Suprapubic skin (tissue), 4 donors: ENCODE data around the gene ITGA1. TPM values are rescaled to one million over a fixed set of nuclear protein-coding genes. Genes with fewer than 3 reads are reported as not detected.

ENCODE experiments used
- DNase-seq, 2 donors: peaks; one replicate each; pipeline ENCODE4 v3.0.0-alpha.2; 2019; ENCODE audit warnings: low spot score in 2 of 2
- H3K27ac ChIP-seq: fragments of 200-600 bp; sonication (generic); one replicate; pipeline ENCODE4 v1.5.1; 2019
- H3K27me3 ChIP-seq: fragments of 200-600 bp; sonication (generic); one replicate; pipeline ENCODE4 v1.5.1; 2019
- H3K36me3 ChIP-seq: fragments of 200-600 bp; sonication (generic); one replicate; pipeline ENCODE4 v1.5.1; 2019
- H3K4me1 ChIP-seq: fragments of 200-600 bp; sonication (generic); one replicate; pipeline ENCODE4 v1.5.1; 2019
- H3K4me3 ChIP-seq: fragments of 200-600 bp; sonication (generic); one replicate; pipeline ENCODE4 v1.5.1; 2019; ENCODE audit warnings: mild to moderate bottlenecking
- H3K9me3 ChIP-seq: fragments of 200-600 bp; sonication (generic); one replicate; pipeline ENCODE4 v1.5.1; 2019
- CTCF ChIP-seq, 2 donors: fragments of 200-600 bp in 1 of 2; fragments of 450-650 bp in 1 of 2; sonication (generic) in 1 of 2; IDR thresholded peaks; one replicate each; pipeline ENCODE4 v1.5.1; 2016 to 2019; ENCODE audit warnings: antibody characterized with exemption in 2 of 2, mild to moderate bottlenecking in 1 of 2, moderate library complexity in 1 of 2
- EP300 ChIP-seq: sonication (generic); formaldehyde crosslinking; IDR thresholded peaks from one replicate; pipeline ENCODE4 v1.6.1; 2017; ENCODE audit warnings: antibody characterized with exemption
- POLR2A ChIP-seq, 2 donors: fragments of 450-650 bp; IDR thresholded peaks; one replicate each; pipeline ENCODE4 v1.6.1; 2017; ENCODE audit warnings: antibody characterized with exemption in 2 of 2, mild to moderate bottlenecking in 2 of 2, moderate library complexity in 2 of 2
- POLR2AphosphoS5 ChIP-seq, 3 donors: sonication (generic); formaldehyde crosslinking; IDR thresholded peaks; one replicate each; pipeline ENCODE4 v1.6.1; 2017; ENCODE audit warnings: antibody characterized with exemption in 3 of 3
- WGBS: methylation state at CpG from one replicate; pipeline ENCODE4 v1.1.5; 2018; 5-methylcytosine and 5-hydroxymethylcytosine counted together
- total RNA-seq, 4 donors: library from RNA; depleted of rRNA; stranded (reverse); fragments of >200 nt; gene quantifications; one replicate each; pipeline ENCODE4 v1.1.0, GENCODE V29; 2016

Gene ITGA1
- total RNA-seq, 4 donors from 2014 or later, result 2.4 to 9.8 (median 5.9) TPM

DNA sequence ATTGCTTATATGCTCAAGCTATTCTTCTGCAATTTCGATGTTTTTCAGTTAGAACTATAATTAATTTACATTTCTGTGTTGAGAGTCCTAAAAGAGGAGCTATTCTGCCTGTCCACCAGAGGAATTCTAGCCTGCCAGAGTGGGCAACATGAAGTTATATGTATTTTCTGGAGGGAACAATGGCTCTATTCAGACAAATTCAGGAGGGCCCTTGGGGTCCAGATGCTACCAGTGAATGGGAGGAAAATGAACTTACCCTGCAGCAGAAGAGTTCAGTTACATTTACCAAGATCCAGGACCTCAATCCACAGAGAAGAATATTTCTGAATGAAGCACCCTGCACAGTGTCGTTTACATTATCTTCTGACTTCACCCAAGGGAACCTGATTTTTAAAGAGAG, 80.7 kb downstream of the ITGA1 start:
- no peak for TF ChIP-seq POLR2A (IDR thresholded peaks at IDR 0.05)
- no peak for TF ChIP-seq CTCF (IDR thresholded peaks at IDR 0.05)
- no peak for TF ChIP-seq POLR2AphosphoS5 (IDR thresholded peaks at IDR 0.05)
- TF ChIP-seq EP300, result no peak
- DNase-seq, result no peak
- no peaks in the 10 kb centered on the region for H3K9me3 ChIP-seq
- H3K36me3 ChIP-seq, result no peaks in the 10 kb centered on the region
- H3K27me3 ChIP-seq, result no peaks in the 10 kb centered on the region
- 87% methylated on average over 2 of the region's 2 CpGs for WGBS
- peaks cover 8% of the 10 kb centered on the region for H3K4me1 ChIP-seq
- no peak overlapping the region for H3K27ac ChIP-seq
- no peak overlapping the region for H3K4me3 ChIP-seq

DNA sequence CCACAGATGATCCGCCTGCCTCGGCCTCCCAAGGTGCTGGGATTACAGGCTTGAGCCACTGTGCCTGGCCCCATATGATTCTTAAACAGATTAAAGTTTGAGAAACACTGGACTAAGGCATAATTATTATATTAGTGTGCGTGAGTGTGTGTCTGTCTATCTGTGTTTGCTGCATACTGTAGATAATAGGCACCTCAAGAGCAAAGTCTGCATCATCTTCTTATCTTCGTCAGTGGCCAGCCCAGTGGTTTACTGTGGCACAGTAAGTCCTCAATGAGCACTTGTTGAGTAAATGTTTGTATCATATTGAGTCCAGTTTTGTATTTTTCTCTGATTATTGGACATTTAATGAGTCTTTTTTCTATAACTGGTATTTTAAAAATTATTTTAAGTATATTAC, 81.7 kb downstream of the ITGA1 start:
- DNase-seq, result no peak
- WGBS, result 87% methylated on average over 4 of the region's 4 CpGs
- no peak overlapping the region for H3K4me3 ChIP-seq
- H3K27me3 ChIP-seq, result no peaks in the 10 kb centered on the region
- H3K4me1 ChIP-seq, result peaks cover 5% of the 10 kb centered on the region
- H3K36me3 ChIP-seq, result no peaks in the 10 kb centered on the region
- no peak overlapping the region for H3K27ac ChIP-seq
- TF ChIP-seq EP300 (no peak), POLR2AphosphoS5 (IDR thresholded peaks at IDR 0.05) (no peak), CTCF (IDR thresholded peaks at IDR 0.05) (no peak), POLR2A (IDR thresholded peaks at IDR 0.05) (no peak)
- H3K9me3 ChIP-seq, result no peaks in the 10 kb centered on the region

- WGBS, result 43% methylated on average over 1 of the region's 1 CpG
- no peak overlapping the region for H3K4me3 ChIP-seq
- no peak for TF ChIP-seq EP300
- no peak for TF ChIP-seq POLR2A (IDR thresholded peaks at IDR 0.05)
- no peak for TF ChIP-seq POLR2AphosphoS5 (IDR thresholded peaks at IDR 0.05)
- no peak for TF ChIP-seq CTCF (IDR thresholded peaks at IDR 0.05)
- no peaks in the 10 kb centered on the region for H3K27me3 ChIP-seq
- H3K36me3 ChIP-seq, result no peaks in the 10 kb centered on the region
- peaks cover 5% of the 10 kb centered on the region for H3K4me1 ChIP-seq
- no peak overlapping the region for H3K27ac ChIP-seq
- no peaks in the 10 kb centered on the region for H3K9me3 ChIP-seq
- DNase-seq, result no peak
Measured at GRCh38 chr5:52870448-52870847, 82.7 kb downstream of the ITGA1 start.

- Histone ChIP-seq H3K9me3 (no peaks in the 10 kb centered on the region), H3K4me1 (no peaks in the 10 kb centered on the region), H3K27ac (no peak overlapping the region), H3K27me3 (no peaks in the 10 kb centered on the region), H3K36me3 (no peaks in the 10 kb centered on the region), H3K4me3 (no peak overlapping the region)
- no peak for DNase-seq
- WGBS, result 63% methylated on average over 3 of the region's 3 CpGs
- TF ChIP-seq POLR2A (IDR thresholded peaks at IDR 0.05), result no peak
Measured at GRCh38 chr5:52875827-52876226, 88.1 kb downstream of the ITGA1 start.

- Histone ChIP-seq H3K4me3 (no peak overlapping the region), H3K4me1 (no peaks in the 10 kb centered on the region), H3K27me3 (no peaks in the 10 kb centered on the region), H3K36me3 (no peaks in the 10 kb centered on the region), H3K9me3 (no peaks in the 10 kb centered on the region), H3K27ac (no peak overlapping the region)
- no peak for DNase-seq
- 93% methylated on average over 4 of the region's 4 CpGs for WGBS
- no peak for TF ChIP-seq POLR2AphosphoS5 (IDR thresholded peaks at IDR 0.05)
- TF ChIP-seq POLR2A (IDR thresholded peaks at IDR 0.05), result no peak
- no peak for TF ChIP-seq EP300
- no peak for TF ChIP-seq CTCF (IDR thresholded peaks at IDR 0.05)
Measured at GRCh38 chr5:52876456-52876855, 88.7 kb downstream of the ITGA1 start.

GRCh38 chr5:52878656-52879055, 90.9 kb downstream of the ITGA1 start:
- H3K9me3 ChIP-seq, result no peaks in the 10 kb centered on the region
- H3K4me3 ChIP-seq, result no peak overlapping the region
- H3K36me3 ChIP-seq, result no peaks in the 10 kb centered on the region
- no peaks in the 10 kb centered on the region for H3K27me3 ChIP-seq
- WGBS, result 37% methylated on average over 3 of the region's 3 CpGs
- no peak for DNase-seq
- H3K27ac ChIP-seq, result no peak overlapping the region
- TF ChIP-seq EP300 (no peak), POLR2AphosphoS5 (IDR thresholded peaks at IDR 0.05) (no peak), CTCF (IDR thresholded peaks at IDR 0.05) (no peak), POLR2A (IDR thresholded peaks at IDR 0.05) (no peak)
- H3K4me1 ChIP-seq, result no peaks in the 10 kb centered on the region
